ENCODE results near the gene CNTFR. TPM values are rescaled to one million over a fixed set of nuclear protein-coding genes. Genes with fewer than 3 reads are reported as not detected.

Gene CNTFR
- 0.39 and 0.56 TPM in 2 replicates for total RNA-seq

GRCh38 chr9:34589636-34590380, at the start of gene CNTFR:
Gene CNTFR, minus strand, starts transcription at chr9:34589724. Its CDS starts 20,743 bp downstream, at chr9:34568981.

GRCh38 chr9:34637356-34638137, 48.0 kb upstream of the CNTFR start, which contains the start of gene SIGMAR1:
Gene SIGMAR1, minus strand, starts transcription at chr9:34637787. Its CDS starts 90 bp downstream, at chr9:34637697.

GRCh38 chr9:34628656-34629490, 39.3 kb upstream of the CNTFR start, which contains the start of gene ARID3C:
Gene ARID3C, minus strand, starts transcription at chr9:34629066. Its CDS starts 1,052 bp downstream, at chr9:34628014.

DNA sequence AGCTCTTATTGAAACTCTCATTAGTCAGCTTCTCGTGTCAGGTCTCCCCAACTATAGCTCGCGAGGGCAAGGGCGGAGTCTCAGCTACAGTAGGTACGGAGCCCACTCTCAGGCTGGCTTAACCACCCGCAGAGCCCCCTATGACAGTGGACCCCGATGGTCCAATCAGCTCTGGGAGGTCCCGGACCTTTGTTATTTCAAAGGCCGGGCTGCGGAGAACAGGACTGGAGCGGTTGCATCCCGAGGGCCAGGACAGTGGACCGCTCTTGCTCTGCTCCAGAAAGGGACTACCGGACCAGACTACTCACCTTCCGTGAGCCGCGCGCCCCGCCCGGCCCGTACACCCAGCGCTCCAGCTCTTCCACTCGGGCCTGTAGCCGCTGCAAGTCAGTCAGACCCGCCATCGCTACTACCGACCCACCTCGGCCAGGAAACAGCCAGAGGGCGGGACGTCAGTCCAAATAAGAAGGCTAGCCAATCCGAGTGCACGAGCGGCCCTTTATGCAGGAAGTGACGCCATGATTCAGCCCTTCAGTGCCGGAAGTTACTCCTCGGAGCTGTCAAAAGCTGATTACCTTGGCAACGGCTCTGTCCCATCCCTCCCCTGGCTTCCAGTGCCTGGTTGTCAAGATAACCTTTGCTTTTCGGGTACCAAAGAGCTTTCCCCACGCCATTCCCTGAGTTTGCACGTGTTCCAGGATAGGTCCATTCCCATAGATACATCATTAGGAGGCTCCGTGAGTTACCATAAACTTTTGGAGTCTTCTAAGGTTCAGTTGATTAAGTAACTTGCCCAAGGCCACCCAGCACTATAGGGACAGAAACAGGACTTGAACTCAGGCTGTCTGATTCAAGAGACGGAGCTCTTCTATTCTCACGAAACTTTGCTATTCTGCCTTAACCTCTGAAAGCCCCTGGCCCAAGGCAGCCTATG, 30.8 kb upstream of the CNTFR start, which contains the start of gene DCTN3:
Gene DCTN3, minus strand, starts transcription at position 435 of the 934 bp plus-strand sequence. Its CDS starts 31 bp downstream, at position 404.

GRCh38 chr9:34611811-34612787, 22.6 kb upstream of the CNTFR start, which contains the start of gene RPP25L:
Gene RPP25L, minus strand, starts transcription at chr9:34612097. Its CDS starts 801 bp downstream, at chr9:34611296.

GRCh38 chr9:34522971-34523797, 66.3 kb downstream of the CNTFR start, which contains the start of gene ENHO:
Gene ENHO, minus strand, starts transcription at chr9:34522990. Its CDS starts 1,295 bp downstream, at chr9:34521695.

Other genes with a start within 250 kb of the CNTFR start
- gene MYORG, start 212.8 kb downstream of the CNTFR start, total RNA-seq: 4.8 and 5.1 TPM in 2 replicates
- 5.4 and 6.7 TPM in 2 replicates for gene FAM219A, start 131.2 kb downstream of the CNTFR start, total RNA-seq
- not detected in 2 replicates for gene DNAI1, start 130.9 kb downstream of the CNTFR start, total RNA-seq
- gene ENHO, start 66.7 kb downstream of the CNTFR start, total RNA-seq: not detected in 2 replicates
- 21.7 and 30.3 TPM in 2 replicates for gene RPP25L, start 22.4 kb upstream of the CNTFR start, total RNA-seq
- gene DCTN3, start 30.8 kb upstream of the CNTFR start, total RNA-seq: 57.8 and 71.7 TPM in 2 replicates
- 0.12 and 0.34 TPM in 2 replicates for gene ARID3C, start 39.3 kb upstream of the CNTFR start, total RNA-seq
- 132 and 152 TPM in 2 replicates for gene SIGMAR1, start 48.1 kb upstream of the CNTFR start, total RNA-seq
- gene GALT, start 57.0 kb upstream of the CNTFR start, total RNA-seq: 30.3 and 34.3 TPM in 2 replicates
- gene IL11RA, start 62.5 kb upstream of the CNTFR start, total RNA-seq: 61.2 and 84.7 TPM in 2 replicates
- not detected in 2 replicates for gene CCL27, start 72.9 kb upstream of the CNTFR start, total RNA-seq
- 0.98 TPM in 1 of 2 replicates, not detected in the other for gene CCL19, start 101.6 kb upstream of the CNTFR start, total RNA-seq
- gene CCL21, start 120.4 kb upstream of the CNTFR start, total RNA-seq: 0.81 TPM in 1 of 2 replicates, not detected in the other

Data from cardiac ventricle fibroblast (primary cell).